Hematopoietic multipotent progenitor cell treated with erythropoietin and hydrocortisone succinate and interleukin-3 and kit ligand, for 6 days (in vitro differentiated cells): ENCODE measurements around the gene TMEM208.

Experiments used
- DNase-seq: peaks from one replicate; pipeline ENCODE4 v3.0.0-alpha.2; 2015

Gene TMEM208

GRCh38 chr16:67254801-67255552 is 28.0 kb downstream of the TMEM208 start:
- peak; percentile 61 for DNase-seq

GRCh38 chr16:67255553-67256221 is 28.8 kb downstream of the TMEM208 start:
- DNase-seq: no peak

GRCh38 chr16:67256701-67257230 is 29.8 kb downstream of the TMEM208 start:
- DNase-seq: no peak

- no peak for DNase-seq
Observed at GRCh38 chr16:67257486-67258160, 30.7 kb downstream of the TMEM208 start.

- DNase-seq: no peak
Observed at GRCh38 chr16:67258161-67258835, 31.4 kb downstream of the TMEM208 start.

- no peak for DNase-seq
Observed at GRCh38 chr16:67259705-67260104, 32.8 kb downstream of the TMEM208 start.

- peak; percentile 84 for DNase-seq
Observed at GRCh38 chr16:67260426-67261063, 33.6 kb downstream of the TMEM208 start.

- no peak for DNase-seq
Observed at GRCh38 chr16:67263201-67263600, 36.3 kb downstream of the TMEM208 start.

GRCh38 chr16:67264277-67264676 is 37.3 kb downstream of the TMEM208 start:
- peak; percentile 62 for DNase-seq

GRCh38 chr16:67264866-67265265 is 37.9 kb downstream of the TMEM208 start:
- DNase-seq: no peak

GRCh38 chr16:67265834-67266233 is 38.9 kb downstream of the TMEM208 start:
- DNase-seq: no peak

GRCh38 chr16:67268136-67268579 is 41.2 kb downstream of the TMEM208 start:
- peak; percentile 98 for DNase-seq

- no peak for DNase-seq
Observed at GRCh38 chr16:67269766-67270165, 42.8 kb downstream of the TMEM208 start.

GRCh38 chr16:67270931-67271338 is 44.0 kb downstream of the TMEM208 start:
- DNase-seq: no peak

- DNase-seq: no peak
Observed at GRCh38 chr16:67271446-67271845, 44.5 kb downstream of the TMEM208 start.

GRCh38 chr16:67275321-67275720 is 48.4 kb downstream of the TMEM208 start:
- DNase-seq: no peak

- DNase-seq: peak; percentile 70
Observed at GRCh38 chr16:67277294-67277998, 50.5 kb downstream of the TMEM208 start.

- DNase-seq: no peak
Observed at GRCh38 chr16:67277999-67278772, 51.3 kb downstream of the TMEM208 start.
